Endothelial cell of umbilical vein (primary cell): ENCODE results near the gene MGAT5B. TPM values are rescaled to one million over a fixed set of nuclear protein-coding genes. Genes with fewer than 3 reads are reported as not detected.

ENCODE experiments used
- BruUV-seq: library from RNA; stranded (reverse); fragments of 400-500 nt; replicated peaks from 2 replicates; lab custom pipeline; 2021; lab: Mats Ljungman, UMichigan
- CTCF ChIA-PET: fragments of 300-600, 350-600 bp; sonication (Branson Sonifier 250); formaldehyde crosslinking; loops from one replicate; lab custom pipeline; 2021; ENCODE audit warnings: antibody characterized with exemption, inconsistent platforms; lab: Charles Lee
- POLR2A ChIA-PET: fragments of 300-600, 350-600 bp; sonication (Branson Sonifier 250); formaldehyde crosslinking; loops from one replicate; lab custom pipeline; 2021; ENCODE audit warnings: antibody characterized with exemption, inconsistent platforms; lab: Charles Lee
- DNase-seq: peaks from one replicate; pipeline ENCODE4 v3.0.0-alpha.2; 2011; ENCODE audit warnings: low read depth, low spot score
- FAIRE-seq: peaks from 2 replicates; lab custom pipeline; 2011; peaks lifted over from hg19 to GRCh38; lab: Jason Lieb, UNC
- H2AFZ ChIP-seq: 2 replicates; pipeline ENCODE4 v1.6.0; 2012; ENCODE audit warnings: low read depth, low read length, control low read depth, inconsistent platforms
- H3K27ac ChIP-seq: 2 replicates; pipeline ENCODE4 v1.5.1; 2011; ENCODE audit warnings: low read depth, mild to moderate bottlenecking, control low read depth, low read length, moderate library complexity; ENCODE audit not compliant: insufficient read depth
- H3K27me3 ChIP-seq, 2 experiments: 2 replicates each; pipeline versions ENCODE4 v1.6.0 to v1.6.1; 2011; ENCODE audit warnings: low read length in 2 of 2, mixed read lengths in 1 of 2; ENCODE audit not compliant: control insufficient read depth in 2 of 2, insufficient read depth in 2 of 2
- H3K36me3 ChIP-seq, 2 experiments: 2 replicates in 1 of 2; 3 replicates in 1 of 2; pipeline ENCODE4 v1.5.1; 2011; ENCODE audit warnings: low read length in 2 of 2, mild to moderate bottlenecking in 1 of 2, moderate library complexity in 1 of 2; ENCODE audit not compliant: control insufficient read depth in 2 of 2, insufficient read depth in 2 of 2; ENCODE audit errors: extremely low read depth in 1 of 2
- H3K4me1 ChIP-seq: 3 replicates; pipeline ENCODE4 v1.5.1; 2011; ENCODE audit warnings: mild to moderate bottlenecking, low read length; ENCODE audit not compliant: control insufficient read depth, insufficient read depth; ENCODE audit errors: extremely low read depth
- H3K4me2 ChIP-seq: 2 replicates; pipeline ENCODE4 v1.6.1; 2011; ENCODE audit warnings: low read length, control low read depth, mixed read lengths; ENCODE audit not compliant: insufficient read depth
- H3K4me3 ChIP-seq, 3 experiments: fragments of 200-600 bp in 1 of 3; sonication (generic), shearing (Covaris generic) in 1 of 3; replicated peaks in 1 of 3; 2 replicates each; pipeline ENCODE4 v1.5.1; 2011 to 2016; ENCODE audit warnings: control low read depth in 3 of 3, low read length in 3 of 3, mild to moderate bottlenecking in 2 of 3, inconsistent platforms in 1 of 3, low read depth in 1 of 3, moderate library complexity in 1 of 3; ENCODE audit not compliant: insufficient read depth in 1 of 3
- H3K79me2 ChIP-seq: 2 replicates; pipeline ENCODE4 v1.6.0; 2012; ENCODE audit warnings: low read length, inconsistent platforms; ENCODE audit not compliant: control insufficient read depth, insufficient read depth
- H3K9ac ChIP-seq: replicated peaks from 2 replicates; pipeline ENCODE3; 2011; ENCODE audit warnings: low read length, control low read depth; ENCODE audit not compliant: insufficient read depth; ENCODE audit errors: extremely low read depth
- H3K9me1 ChIP-seq: replicated peaks from 3 replicates; pipeline ENCODE4 v1.6.0; 2011; ENCODE audit warnings: mild to moderate bottlenecking, low read length; ENCODE audit not compliant: control insufficient read depth, insufficient read depth; ENCODE audit errors: extremely low read depth
- H3K9me3 ChIP-seq: replicated peaks from 2 replicates; pipeline ENCODE4 v1.5.1; 2012; ENCODE audit warnings: low read length, inconsistent platforms; ENCODE audit not compliant: control insufficient read depth, insufficient read depth
- H4K20me1 ChIP-seq: replicated peaks from 2 replicates; pipeline ENCODE3; 2011; ENCODE audit warnings: mild to moderate bottlenecking, low read length; ENCODE audit not compliant: control insufficient read depth, insufficient read depth; ENCODE audit errors: extremely low read depth
- EZH2 ChIP-seq: IDR thresholded peaks from 2 replicates; pipeline ENCODE4 v1.6.1; 2012; ENCODE audit warnings: borderline replicate concordance, low read depth, mild to moderate bottlenecking, moderate library complexity, low read length, inconsistent platforms; ENCODE audit not compliant: severe bottlenecking
- FOS ChIP-seq: IDR thresholded peaks from 2 replicates; pipeline ENCODE4 v1.6.1; 2011; ENCODE audit warnings: mild to moderate bottlenecking, low read length, moderate library complexity, borderline replicate concordance; ENCODE audit not compliant: insufficient read depth
- GATA2 ChIP-seq: IDR thresholded peaks from 2 replicates; pipeline ENCODE4 v1.7.0; 2011; ENCODE audit warnings: low read depth, mild to moderate bottlenecking, moderate library complexity, mixed read lengths, low read length; ENCODE audit not compliant: insufficient read length, insufficient read depth
- JUN ChIP-seq: IDR thresholded peaks from 2 replicates; pipeline ENCODE4 v1.6.1; 2011; ENCODE audit warnings: borderline replicate concordance, low read depth; ENCODE audit not compliant: insufficient read length, insufficient read depth
- MAX ChIP-seq: IDR thresholded peaks from 2 replicates; pipeline ENCODE4 v1.6.1; 2011; ENCODE audit not compliant: insufficient read depth, insufficient read length
- MYC ChIP-seq: IDR thresholded peaks from one replicate; pipeline ENCODE4 v1.6.1; 2011; ENCODE audit warnings: mild to moderate bottlenecking, low read depth, low read length
- POLR2A ChIP-seq: IDR thresholded peaks from 2 replicates; pipeline ENCODE4 v1.6.1; 2012; ENCODE audit warnings: low read depth, mild to moderate bottlenecking, control low read depth, low read length
- POLR2AphosphoS5 ChIP-seq: IDR thresholded peaks from 2 replicates; pipeline ENCODE4 v1.6.1; 2012; ENCODE audit warnings: low read depth, mild to moderate bottlenecking, control low read depth, low read length, moderate library complexity; ENCODE audit not compliant: insufficient read depth
- dilution Hi-C: fragments of 300-500 bp; cut with MboI; formaldehyde crosslinking; loops from one replicate; pipeline ENCODE4 v1.15.0; 2019; ENCODE audit warnings: low sequenced_read_pairs; ENCODE audit not compliant: extremely low pct_ligation_motif_present
- intact Hi-C: fragments of 100-400 bp; cut with micrococcal nuclease; formaldehyde crosslinking; loops from one replicate; pipeline ENCODE4 v1.10.0; 2022
- polyA plus RNA-seq, 4 experiments: library from polyadenylated mRNA; depleted of rRNA in 3 of 4; stranded (reverse) in 3 of 4; unstranded in 1 of 4; fragments of >200 nt; gene quantifications; 2 replicates each; pipeline versions ENCODE4 v1.2.1 to v1.2.3, GENCODE V29; 2011 to 2012; ENCODE audit warnings: missing spikeins in 1 of 4
- total RNA-seq: library from RNA; stranded (reverse); gene quantifications from 2 replicates; pipeline ENCODE4 v1.2.3, GENCODE V29; 2021
- TF ChIP-seq, protein P1 (sequence below), 2 donors: IDR thresholded peaks; 1 replicate in 1 of 2; 2 replicates in 1 of 2; pipeline ENCODE4 v1.5.1; 2011; ENCODE audit warnings: low read length in 2 of 2, mild to moderate bottlenecking in 2 of 2, moderate library complexity in 2 of 2, control low read depth in 1 of 2, inconsistent platforms in 1 of 2, low read depth in 1 of 2; ENCODE audit not compliant: insufficient read depth in 1 of 2; ENCODE audit errors: extremely low read depth in 1 of 2

MGAT5B gene
- total and polyA plus RNA-seq, 2 donors (not counting 3 experiments of a cell fraction or from before 2014, with no cell fraction given), result 1.7 to 2.1 TPM

DNA sequence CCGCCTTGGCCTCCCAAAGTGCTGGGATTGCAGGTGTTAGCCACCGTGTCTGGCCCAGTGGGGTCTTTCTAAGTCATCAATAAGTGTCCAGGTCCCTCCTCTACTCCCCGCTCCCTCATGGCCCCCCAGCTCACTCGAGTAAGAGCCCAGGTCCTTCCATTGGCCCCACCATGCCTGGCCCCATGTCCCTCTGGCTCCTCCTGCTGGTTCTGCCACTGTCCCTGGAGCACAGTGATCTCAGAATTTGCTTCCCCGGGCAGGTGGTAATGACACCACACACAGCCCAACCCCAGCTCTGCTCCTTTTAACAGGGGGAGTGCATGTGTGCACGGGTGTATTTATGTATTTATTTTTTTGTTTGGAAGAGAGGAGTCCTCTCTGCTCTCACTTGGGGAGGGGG, 19.6 kb downstream of the MGAT5B start:
- no peak for FAIRE-seq
- Histone ChIP-seq H3K27ac (no peak overlapping the region), H3K27me3 (no peaks in the 10 kb centered on the region), H3K4me1 (no peaks in the 10 kb centered on the region), H3K4me3 (no peak overlapping the region), H4K20me1 (no peaks in the 10 kb centered on the region), H3K9me3 (no peaks in the 10 kb centered on the region), H3K79me2 (no peaks in the 10 kb centered on the region), H3K36me3 (no peaks in the 10 kb centered on the region), H3K9me1 (no peaks in the 10 kb centered on the region), H3K9ac (no peak overlapping the region), H3K4me2 (no peak overlapping the region), H2AFZ (no peak overlapping the region)
- POLR2A ChIA-PET, result no interaction called here
- no TSS peak for BruUV-seq
- intact Hi-C loops (no loop called here), dilution Hi-C loops (no loop called here)
- TF ChIP-seq, protein P1, sequence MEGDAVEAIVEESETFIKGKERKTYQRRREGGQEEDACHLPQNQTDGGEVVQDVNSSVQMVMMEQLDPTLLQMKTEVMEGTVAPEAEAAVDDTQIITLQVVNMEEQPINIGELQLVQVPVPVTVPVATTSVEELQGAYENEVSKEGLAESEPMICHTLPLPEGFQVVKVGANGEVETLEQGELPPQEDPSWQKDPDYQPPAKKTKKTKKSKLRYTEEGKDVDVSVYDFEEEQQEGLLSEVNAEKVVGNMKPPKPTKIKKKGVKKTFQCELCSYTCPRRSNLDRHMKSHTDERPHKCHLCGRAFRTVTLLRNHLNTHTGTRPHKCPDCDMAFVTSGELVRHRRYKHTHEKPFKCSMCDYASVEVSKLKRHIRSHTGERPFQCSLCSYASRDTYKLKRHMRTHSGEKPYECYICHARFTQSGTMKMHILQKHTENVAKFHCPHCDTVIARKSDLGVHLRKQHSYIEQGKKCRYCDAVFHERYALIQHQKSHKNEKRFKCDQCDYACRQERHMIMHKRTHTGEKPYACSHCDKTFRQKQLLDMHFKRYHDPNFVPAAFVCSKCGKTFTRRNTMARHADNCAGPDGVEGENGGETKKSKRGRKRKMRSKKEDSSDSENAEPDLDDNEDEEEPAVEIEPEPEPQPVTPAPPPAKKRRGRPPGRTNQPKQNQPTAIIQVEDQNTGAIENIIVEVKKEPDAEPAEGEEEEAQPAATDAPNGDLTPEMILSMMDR (IDR thresholded peaks at IDR 0.05; ENCODE audit: extremely low read depth in 1 of 2, insufficient read depth in 1 of 2, low read depth in 1 of 2, low read length in 2 of 2), result peak in 1 of 2 donors; percentile 5
- no peak for TF ChIP-seq GATA2
- DNase-seq, result no peak
- CTCF ChIA-PET, result interaction anchor here (3.3 kb wide), 1 partner anchor 20 kb away, joined by 25 read pairs; the partner anchor contains the start of gene MGAT5B

GRCh38 chr17:76888661-76889060, 20.5 kb downstream of the MGAT5B start:
- H3K27ac ChIP-seq, result no peak overlapping the region
- no peaks in the 10 kb centered on the region for H3K4me1 ChIP-seq
- H3K4me2 ChIP-seq, result no peak overlapping the region
- H3K27me3 ChIP-seq, result no peaks in the 10 kb centered on the region
- H3K9me3 ChIP-seq, result no peaks in the 10 kb centered on the region
- no peaks in the 10 kb centered on the region for H4K20me1 ChIP-seq
- H3K79me2 ChIP-seq, result no peaks in the 10 kb centered on the region
- ChIA-PET CTCF (interaction anchor here (3.3 kb wide), 1 partner anchor 20 kb away, joined by 25 read pairs; the partner anchor contains the start of gene MGAT5B), POLR2A (no interaction called here)
- H3K4me3 ChIP-seq, result no peak overlapping the region
- H2AFZ ChIP-seq, result no peak overlapping the region
- dilution Hi-C loops, result no loop called here
- H3K9ac ChIP-seq, result no peak overlapping the region
- no peak for TF ChIP-seq FOS
- TF ChIP-seq MAX, result no peak
- TF ChIP-seq, protein P1 (IDR thresholded peaks at IDR 0.05; ENCODE audit: extremely low read depth in 1 of 2, insufficient read depth in 1 of 2, low read depth in 1 of 2, low read length in 2 of 2), result no peak
- no peak for TF ChIP-seq POLR2AphosphoS5
- no peak for TF ChIP-seq POLR2A
- no peak for TF ChIP-seq GATA2
- TF ChIP-seq JUN, result no peak
- no peak for TF ChIP-seq EZH2
- TF ChIP-seq MYC, result no peak
- FAIRE-seq, result no peak
- H3K9me1 ChIP-seq, result no peaks in the 10 kb centered on the region
- BruUV-seq, result no TSS peak
- no peaks in the 10 kb centered on the region for H3K36me3 ChIP-seq
- intact Hi-C loops, result no loop called here
- no peak for DNase-seq
